Uterus (tissue), 2 donors: ENCODE measurements around the gene ADGRD1.

Source experiments
- POLR2A ChIP-seq, 2 donors: fragments of 450-650 bp; IDR thresholded peaks; one replicate each; pipeline ENCODE4 v1.6.1; 2016; ENCODE audit warnings: antibody characterized with exemption in 2 of 2, mild to moderate bottlenecking in 1 of 2, moderate library complexity in 1 of 2
- TF ChIP-seq, protein P1 (sequence below), 4 experiments: fragments of 200-600 bp in 2 of 4; fragments of 450-650 bp in 2 of 4; sonication (generic) in 2 of 4; IDR thresholded peaks; one replicate each; pipeline ENCODE4 v1.5.1; 2016 to 2019; ENCODE audit warnings: antibody characterized with exemption in 4 of 4, mild to moderate bottlenecking in 2 of 4, moderate library complexity in 1 of 4

DNA sequence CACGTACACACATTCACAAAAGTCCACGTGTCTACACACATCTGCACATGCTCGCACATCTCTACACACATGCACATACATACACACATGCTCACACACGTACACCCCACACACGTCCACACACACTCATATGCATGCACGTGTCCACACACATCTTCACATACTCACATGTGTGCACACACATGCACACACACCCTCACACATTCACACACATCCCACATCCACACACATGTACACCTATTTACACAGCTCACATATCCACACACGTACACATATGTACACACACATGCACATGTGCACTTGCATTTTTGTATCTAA is 3.6 kb downstream of the ADGRD1 start:
- TF ChIP-seq POLR2A (IDR thresholded peaks at IDR 0.05) = no peak
- TF ChIP-seq, protein P1, sequence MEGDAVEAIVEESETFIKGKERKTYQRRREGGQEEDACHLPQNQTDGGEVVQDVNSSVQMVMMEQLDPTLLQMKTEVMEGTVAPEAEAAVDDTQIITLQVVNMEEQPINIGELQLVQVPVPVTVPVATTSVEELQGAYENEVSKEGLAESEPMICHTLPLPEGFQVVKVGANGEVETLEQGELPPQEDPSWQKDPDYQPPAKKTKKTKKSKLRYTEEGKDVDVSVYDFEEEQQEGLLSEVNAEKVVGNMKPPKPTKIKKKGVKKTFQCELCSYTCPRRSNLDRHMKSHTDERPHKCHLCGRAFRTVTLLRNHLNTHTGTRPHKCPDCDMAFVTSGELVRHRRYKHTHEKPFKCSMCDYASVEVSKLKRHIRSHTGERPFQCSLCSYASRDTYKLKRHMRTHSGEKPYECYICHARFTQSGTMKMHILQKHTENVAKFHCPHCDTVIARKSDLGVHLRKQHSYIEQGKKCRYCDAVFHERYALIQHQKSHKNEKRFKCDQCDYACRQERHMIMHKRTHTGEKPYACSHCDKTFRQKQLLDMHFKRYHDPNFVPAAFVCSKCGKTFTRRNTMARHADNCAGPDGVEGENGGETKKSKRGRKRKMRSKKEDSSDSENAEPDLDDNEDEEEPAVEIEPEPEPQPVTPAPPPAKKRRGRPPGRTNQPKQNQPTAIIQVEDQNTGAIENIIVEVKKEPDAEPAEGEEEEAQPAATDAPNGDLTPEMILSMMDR (IDR thresholded peaks at IDR 0.05) = no peak
